DOHH2 (cell line): ENCODE data around the gene USO1.

Experiments
- EZH2phosphoT487 ChIP-seq: fragments of 200-600 bp; sonication (generic); IDR thresholded peaks from 2 replicates; pipeline ENCODE4 v1.6.1; 2017; ENCODE audit warnings: borderline replicate concordance, mild to moderate bottlenecking, antibody characterized with exemption, low read length, moderate library complexity, mixed read lengths
- TF ChIP-seq, protein P1 (sequence below): fragments of 200-600 bp; sonication (generic); IDR thresholded peaks from one replicate; pipeline ENCODE4 v1.5.1; 2014; ENCODE audit warnings: antibody characterized with exemption, mild to moderate bottlenecking, low read depth, low read length; ENCODE audit not compliant: poor library complexity, severe bottlenecking

DNA sequence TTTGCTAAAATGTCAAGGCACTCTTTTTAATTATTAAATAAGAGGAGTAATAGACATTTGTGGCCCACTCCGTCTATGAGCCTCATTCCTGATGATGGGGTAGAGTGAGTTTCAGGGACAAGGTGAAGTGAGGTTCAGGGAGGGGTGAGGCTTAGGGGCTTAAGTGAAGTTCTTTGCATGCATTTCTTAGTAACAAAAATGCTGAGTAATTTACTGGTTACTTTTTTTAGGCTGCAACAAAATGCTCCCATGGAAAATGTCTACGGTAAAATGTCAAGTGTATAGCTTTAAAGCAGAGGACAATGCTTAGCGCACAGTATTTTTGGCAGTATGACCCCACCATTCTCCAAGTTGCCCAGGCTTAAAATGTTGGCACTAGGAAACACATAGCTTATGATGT lies 2.0 kb upstream of the USO1 start:
- TF ChIP-seq, protein P1, sequence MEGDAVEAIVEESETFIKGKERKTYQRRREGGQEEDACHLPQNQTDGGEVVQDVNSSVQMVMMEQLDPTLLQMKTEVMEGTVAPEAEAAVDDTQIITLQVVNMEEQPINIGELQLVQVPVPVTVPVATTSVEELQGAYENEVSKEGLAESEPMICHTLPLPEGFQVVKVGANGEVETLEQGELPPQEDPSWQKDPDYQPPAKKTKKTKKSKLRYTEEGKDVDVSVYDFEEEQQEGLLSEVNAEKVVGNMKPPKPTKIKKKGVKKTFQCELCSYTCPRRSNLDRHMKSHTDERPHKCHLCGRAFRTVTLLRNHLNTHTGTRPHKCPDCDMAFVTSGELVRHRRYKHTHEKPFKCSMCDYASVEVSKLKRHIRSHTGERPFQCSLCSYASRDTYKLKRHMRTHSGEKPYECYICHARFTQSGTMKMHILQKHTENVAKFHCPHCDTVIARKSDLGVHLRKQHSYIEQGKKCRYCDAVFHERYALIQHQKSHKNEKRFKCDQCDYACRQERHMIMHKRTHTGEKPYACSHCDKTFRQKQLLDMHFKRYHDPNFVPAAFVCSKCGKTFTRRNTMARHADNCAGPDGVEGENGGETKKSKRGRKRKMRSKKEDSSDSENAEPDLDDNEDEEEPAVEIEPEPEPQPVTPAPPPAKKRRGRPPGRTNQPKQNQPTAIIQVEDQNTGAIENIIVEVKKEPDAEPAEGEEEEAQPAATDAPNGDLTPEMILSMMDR = no peak
- TF ChIP-seq EZH2phosphoT487 = no peak
